GM03348 (cell line): ENCODE data around the gene AGFG1.
A peak's percentile ranks its signal among the peaks of the same experiment; 100 is the strongest.

Source experiments
- DNase-seq: peaks from one replicate; pipeline ENCODE4 v3.0.0; 2012; ENCODE audit warnings: low spot score

Gene AGFG1

GRCh38 chr2:227461811-227462461 lies 10.0 kb upstream of the AGFG1 start:
- no peak for DNase-seq

GRCh38 chr2:227462462-227462951 lies 9.4 kb upstream of the AGFG1 start:
- no peak for DNase-seq

- no peak for DNase-seq
Measured at GRCh38 chr2:227462972-227463931, 8.7 kb upstream of the AGFG1 start.

- no peak for DNase-seq
Measured at GRCh38 chr2:227464361-227464760, 7.6 kb upstream of the AGFG1 start.

- DNase-seq: no peak
Measured at GRCh38 chr2:227464851-227465250, 7.1 kb upstream of the AGFG1 start.

GRCh38 chr2:227466887-227467600 lies 4.9 kb upstream of the AGFG1 start:
- DNase-seq: no peak

- DNase-seq: no peak
Measured at GRCh38 chr2:227471412-227471811, 544 bp upstream of the AGFG1 start.

- DNase-seq: peak; percentile 74
Measured at GRCh38 chr2:227472265-227473121, 537 bp downstream of the AGFG1 start.

- no peak for DNase-seq
Measured at GRCh38 chr2:227473122-227473461, 1.1 kb downstream of the AGFG1 start.

- DNase-seq: no peak
Measured at GRCh38 chr2:227473806-227474205, 1.9 kb downstream of the AGFG1 start.

GRCh38 chr2:227474410-227474809 lies 2.5 kb downstream of the AGFG1 start:
- DNase-seq: no peak

- DNase-seq: no peak
Measured at GRCh38 chr2:227477291-227477690, 5.3 kb downstream of the AGFG1 start.

- DNase-seq: peak; percentile 57
Measured at GRCh38 chr2:227479865-227480475, 8.0 kb downstream of the AGFG1 start.

GRCh38 chr2:227480528-227480927 lies 8.6 kb downstream of the AGFG1 start:
- no peak for DNase-seq

GRCh38 chr2:227482638-227483340 lies 10.8 kb downstream of the AGFG1 start:
- peak; percentile 65 for DNase-seq

GRCh38 chr2:227485429-227485828 lies 13.5 kb downstream of the AGFG1 start:
- no peak for DNase-seq

- no peak for DNase-seq
Measured at GRCh38 chr2:227486688-227487087, 14.7 kb downstream of the AGFG1 start.

GRCh38 chr2:227488045-227488444 lies 16.1 kb downstream of the AGFG1 start:
- no peak for DNase-seq

GRCh38 chr2:227491386-227491785 lies 19.4 kb downstream of the AGFG1 start:
- DNase-seq: no peak

- DNase-seq: no peak
Measured at GRCh38 chr2:227493524-227493923, 21.6 kb downstream of the AGFG1 start.

- no peak for DNase-seq
Measured at GRCh38 chr2:227497158-227497557, 25.2 kb downstream of the AGFG1 start.
